DOHH2 (cell line): ENCODE data around the gene EPN3.

Experiments used
- H3F3A ChIP-seq: fragments of 200-600 bp; sonication (generic), shearing (Covaris generic); 2 replicates; pipeline ENCODE4 v1.6.0; 2016; ENCODE audit warnings: antibody characterized with exemption, mild to moderate bottlenecking; ENCODE audit not compliant: control insufficient read depth, insufficient read depth
- H3K27ac ChIP-seq: fragments of 200-600 bp; sonication (generic); 2 replicates; pipeline ENCODE4 v1.5.1; 2014; ENCODE audit warnings: low read depth, mild to moderate bottlenecking, low read length, moderate library complexity
- H3K27me3 ChIP-seq: fragments of 200-600 bp; sonication (generic); 2 replicates; pipeline ENCODE4 v1.6.1; 2014; ENCODE audit warnings: mild to moderate bottlenecking, low read length, mixed read lengths; ENCODE audit not compliant: control insufficient read depth
- H3K36me3 ChIP-seq: fragments of 200-600 bp; sonication (generic); 2 replicates; pipeline ENCODE4 v1.6.1; 2014; ENCODE audit warnings: mild to moderate bottlenecking, low read length, moderate library complexity, mixed read lengths; ENCODE audit not compliant: control insufficient read depth
- H3K4me1 ChIP-seq: fragments of 200-600 bp; sonication (generic); 2 replicates; pipeline ENCODE4 v1.6.1; 2014; ENCODE audit warnings: mild to moderate bottlenecking, low read length, mixed read lengths; ENCODE audit not compliant: control insufficient read depth
- H3K4me2 ChIP-seq: fragments of 200-600 bp; sonication (generic); 2 replicates; pipeline ENCODE4 v1.6.0; 2014; ENCODE audit warnings: mild to moderate bottlenecking, low read length, moderate library complexity
- H3K4me3 ChIP-seq: fragments of 200-600 bp; sonication (generic); 2 replicates; pipeline ENCODE4 v1.5.1; 2014; ENCODE audit warnings: mild to moderate bottlenecking, low read length, mixed read lengths
- H3K79me2 ChIP-seq: fragments of 200-600 bp; sonication (generic); 2 replicates; pipeline ENCODE4 v1.6.1; 2014; ENCODE audit warnings: mild to moderate bottlenecking, low read length, mixed read lengths; ENCODE audit not compliant: control insufficient read depth
- H3K9me2 ChIP-seq: fragments of 200-600 bp; sonication (generic); replicated peaks from 2 replicates; pipeline ENCODE4 v1.6.1; 2014; ENCODE audit warnings: mild to moderate bottlenecking, low read length, mixed read lengths; ENCODE audit not compliant: control insufficient read depth
- H3K9me3 ChIP-seq: fragments of 200-600 bp; sonication (generic); 2 replicates; pipeline ENCODE4 v1.6.1; 2014; ENCODE audit warnings: antibody characterized with exemption, low read length, mixed read lengths; ENCODE audit not compliant: control insufficient read depth, insufficient read depth
- H4K20me1 ChIP-seq: fragments of 200-600 bp; sonication (generic); 2 replicates; pipeline ENCODE4 v1.6.0; 2014; ENCODE audit warnings: low read depth, mild to moderate bottlenecking, antibody characterized with exemption, low read length, moderate library complexity; ENCODE audit not compliant: control insufficient read depth, insufficient read depth
- CTCF ChIP-seq: fragments of 200-600 bp; sonication (generic); IDR thresholded peaks from one replicate; pipeline ENCODE4 v1.5.1; 2014; ENCODE audit warnings: antibody characterized with exemption, mild to moderate bottlenecking, low read depth, low read length; ENCODE audit not compliant: poor library complexity, severe bottlenecking
- EZH2phosphoT487 ChIP-seq: fragments of 200-600 bp; sonication (generic); IDR thresholded peaks from 2 replicates; pipeline ENCODE4 v1.6.1; 2017; ENCODE audit warnings: borderline replicate concordance, mild to moderate bottlenecking, antibody characterized with exemption, low read length, moderate library complexity, mixed read lengths

EPN3 gene

DNA sequence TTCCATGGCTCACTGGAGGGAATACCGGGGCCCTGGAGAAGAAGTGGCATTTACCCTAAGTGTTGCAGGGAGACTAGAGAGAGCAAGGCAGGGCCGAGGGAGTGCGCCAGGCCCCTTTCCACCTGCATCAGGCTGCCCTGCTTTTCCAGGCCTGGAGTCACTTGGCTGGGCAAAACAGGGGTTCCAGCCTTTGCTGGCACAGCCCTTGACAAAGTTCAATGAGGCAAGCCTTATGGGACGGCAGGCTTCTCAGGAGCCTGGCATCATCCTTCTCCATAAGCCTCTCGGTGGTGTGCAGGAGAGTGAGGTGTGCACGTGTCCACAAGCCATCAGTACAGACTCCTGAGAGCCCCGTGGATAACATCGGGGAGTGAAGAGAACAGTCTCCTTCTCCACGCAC lies 55.0 kb downstream of the EPN3 start:
- H3K36me3 ChIP-seq, result no peaks in the 10 kb centered on the region
- peaks cover 11% of the 10 kb centered on the region; the same call in 1 of the 2 replicates for H3K27me3 ChIP-seq

DNA sequence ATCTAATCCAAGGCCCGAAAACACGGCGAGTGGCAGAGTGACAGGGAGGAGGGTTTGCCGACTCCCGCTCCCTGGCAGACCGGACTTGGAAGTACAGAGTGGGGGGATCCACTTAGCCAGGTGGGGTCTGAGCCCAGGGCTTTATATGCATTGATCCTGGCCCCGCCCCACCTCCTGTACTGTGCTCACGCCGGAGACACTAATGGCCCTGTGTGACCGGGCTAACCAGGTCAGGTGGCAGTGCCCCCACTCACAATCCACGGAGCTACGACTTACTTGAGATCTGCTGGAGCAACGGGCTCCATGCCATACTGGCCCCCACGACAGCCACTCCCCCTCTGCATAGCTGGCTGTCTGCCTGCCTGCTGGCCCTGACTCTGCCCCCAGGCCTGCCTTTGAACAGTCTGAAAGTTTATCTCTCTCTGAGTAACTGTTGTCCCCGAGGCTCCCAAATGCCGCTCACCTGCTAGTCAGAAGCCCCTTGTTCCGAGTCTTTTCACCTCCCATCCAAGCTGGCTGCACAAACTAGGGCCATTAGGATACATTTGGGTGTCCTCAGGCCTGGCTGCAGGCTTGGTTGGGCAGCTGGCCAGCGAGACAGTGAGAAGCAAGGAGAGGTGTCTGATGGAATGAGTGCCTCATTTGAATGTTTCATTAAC lies 56.0 kb downstream of the EPN3 start:
- H3K9me3 ChIP-seq, result no peaks in the 10 kb centered on the region
- TF ChIP-seq EZH2phosphoT487 (no peak), CTCF (no peak)
- H3K4me2 ChIP-seq, result no peak overlapping the region
- no peaks in the 10 kb centered on the region for H4K20me1 ChIP-seq
- H3K27me3 ChIP-seq, result peaks cover 11% of the 10 kb centered on the region; the same call in 1 of the 2 replicates
- H3K9me2 ChIP-seq, result no peaks in the 10 kb centered on the region
- no peak overlapping the region for H3K4me3 ChIP-seq
- H3K79me2 ChIP-seq, result no peaks in the 10 kb centered on the region
- H3K27ac ChIP-seq, result no peak overlapping the region
- H3F3A ChIP-seq, result no peaks in the 10 kb centered on the region
- no peaks in the 10 kb centered on the region for H3K36me3 ChIP-seq
- H3K4me1 ChIP-seq, result no peaks in the 10 kb centered on the region

More for the DNA sequence above, 55.0 kb downstream of the EPN3 start:
- no peaks in the 10 kb centered on the region for H3F3A ChIP-seq
- H3K9me3 ChIP-seq, result no peaks in the 10 kb centered on the region
- no peak overlapping the region for H3K4me2 ChIP-seq
- TF ChIP-seq CTCF (no peak), EZH2phosphoT487 (no peak)
- H4K20me1 ChIP-seq, result no peaks in the 10 kb centered on the region
- H3K9me2 ChIP-seq, result no peaks in the 10 kb centered on the region
- no peak overlapping the region for H3K4me3 ChIP-seq
- H3K27ac ChIP-seq, result no peak overlapping the region
- H3K79me2 ChIP-seq, result no peaks in the 10 kb centered on the region
- H3K4me1 ChIP-seq, result no peaks in the 10 kb centered on the region

DNA sequence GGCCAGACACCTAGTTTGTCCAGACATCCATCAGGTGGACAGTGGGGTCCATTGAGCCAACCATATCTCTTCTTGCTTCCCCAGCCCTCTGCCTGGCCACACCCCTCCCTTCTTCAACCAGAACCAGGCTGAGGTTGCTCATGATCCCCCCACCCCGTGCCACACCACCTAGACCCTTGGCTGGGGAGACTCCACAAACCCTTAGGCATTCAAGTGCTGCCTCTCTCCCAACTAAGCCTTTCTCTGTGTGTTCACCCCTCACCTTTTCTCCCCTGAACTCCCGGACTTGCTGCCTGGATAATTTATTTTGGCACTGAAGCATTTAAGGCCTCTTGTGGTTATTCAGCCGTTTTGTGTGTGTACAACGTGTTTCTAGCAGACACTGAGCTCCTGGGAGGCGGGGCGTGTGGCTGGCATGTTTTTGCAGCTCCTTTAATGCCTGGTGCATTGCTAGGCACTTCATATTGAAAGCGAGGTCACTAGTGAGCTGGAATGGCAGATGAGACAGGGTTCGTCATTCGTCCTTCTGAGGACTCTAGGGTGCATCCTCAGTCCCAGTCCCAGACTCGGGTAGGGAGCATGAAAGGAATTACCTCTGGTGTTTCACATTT lies 56.7 kb downstream of the EPN3 start:
- H4K20me1 ChIP-seq, result no peaks in the 10 kb centered on the region

More for the DNA sequence above, 56.7 kb downstream of the EPN3 start:
- no peaks in the 10 kb centered on the region for H3K36me3 ChIP-seq
- H3K4me3 ChIP-seq, result no peak overlapping the region
- no peaks in the 10 kb centered on the region for H3K79me2 ChIP-seq
- no peaks in the 10 kb centered on the region for H3K4me1 ChIP-seq
- TF ChIP-seq CTCF (no peak), EZH2phosphoT487 (no peak)
- H3K27me3 ChIP-seq, result peaks cover 11% of the 10 kb centered on the region; the same call in 1 of the 2 replicates
- H3K4me2 ChIP-seq, result no peak overlapping the region
- no peaks in the 10 kb centered on the region for H3K9me3 ChIP-seq
- H3K27ac ChIP-seq, result no peak overlapping the region
- no peaks in the 10 kb centered on the region for H3K9me2 ChIP-seq
- H3F3A ChIP-seq, result no peaks in the 10 kb centered on the region
